Dermis microvascular lymphatic vessel endothelial cell (primary cell): ENCODE measurements around the gene PRSS58. TPM values are rescaled to one million over a fixed set of nuclear protein-coding genes. Genes with fewer than 3 reads are reported as not detected.

ENCODE experiments used
- DNase-seq, 2 donors: peaks; one replicate each; pipeline versions ENCODE4 v3.0.0 to v3.0.0-alpha.2; 2010; ENCODE audit warnings: low read depth in 2 of 2
- total RNA-seq: library from RNA; depleted of rRNA; stranded (reverse); fragments of >200 nt; gene quantifications from 2 replicates; pipeline ENCODE4 v1.2.1, GENCODE V29; 2014

The PRSS58 gene, protein sequence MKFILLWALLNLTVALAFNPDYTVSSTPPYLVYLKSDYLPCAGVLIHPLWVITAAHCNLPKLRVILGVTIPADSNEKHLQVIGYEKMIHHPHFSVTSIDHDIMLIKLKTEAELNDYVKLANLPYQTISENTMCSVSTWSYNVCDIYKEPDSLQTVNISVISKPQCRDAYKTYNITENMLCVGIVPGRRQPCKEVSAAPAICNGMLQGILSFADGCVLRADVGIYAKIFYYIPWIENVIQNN
- total RNA-seq = not detected in 2 replicates

DNA sequence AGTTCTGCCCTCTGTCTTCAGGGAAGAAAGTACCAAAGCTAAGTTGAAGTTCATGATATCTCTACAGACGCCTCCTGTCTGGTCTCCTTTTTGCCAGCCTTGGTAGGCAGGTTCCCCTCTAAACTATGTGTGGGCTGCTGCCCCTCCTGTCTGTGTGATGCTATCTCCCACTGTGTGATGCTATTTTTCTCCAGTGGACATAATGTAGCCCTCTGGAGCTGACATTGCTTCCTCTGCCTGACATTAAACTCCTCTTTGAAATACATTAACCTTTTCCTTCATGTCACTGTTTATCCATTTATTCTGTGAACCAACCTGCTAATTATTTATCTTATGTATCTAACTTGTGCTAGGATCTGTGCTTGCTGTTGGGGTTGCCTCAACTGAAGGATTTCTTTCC, at the start of gene PRSS58:
PRSS58 (minus strand) TSS at position 101 of the 400 bp plus-strand sequence. CDS start 351 bp downstream, outside the sequence.
- DNase-seq = no peak

DNA sequence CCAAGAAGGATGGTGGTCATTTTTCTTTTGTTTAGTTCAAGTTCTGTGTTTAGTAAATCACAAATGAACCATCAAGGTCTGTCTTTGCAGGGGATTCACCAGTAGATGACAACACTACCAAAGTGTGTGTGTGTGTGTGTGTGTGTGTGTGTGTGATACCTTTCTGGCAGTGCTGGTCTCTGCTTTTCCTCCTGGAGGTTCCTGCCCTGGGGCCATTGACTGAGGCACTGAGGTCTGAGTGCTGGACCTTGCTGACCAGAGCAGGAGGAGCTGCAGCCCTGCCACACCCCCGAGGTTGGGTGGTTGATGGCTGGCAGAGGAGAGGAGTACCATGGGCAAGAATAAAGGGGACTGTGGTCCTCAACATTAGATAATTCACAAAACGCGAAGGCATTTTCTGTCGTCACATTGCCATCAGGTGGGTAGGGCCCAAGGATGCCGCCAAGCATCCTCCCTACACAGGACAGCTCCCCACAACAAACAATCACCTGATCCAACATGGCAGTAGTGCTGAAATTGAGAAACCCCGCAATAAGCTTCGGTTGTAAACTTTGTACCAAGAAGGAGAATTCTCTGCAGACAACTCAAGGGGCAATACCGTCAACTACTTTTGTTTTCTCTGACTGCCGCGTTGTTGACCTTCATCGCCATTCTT, 49.5 kb upstream of the PRSS58 start:
- DNase-seq = no peak

DNA sequence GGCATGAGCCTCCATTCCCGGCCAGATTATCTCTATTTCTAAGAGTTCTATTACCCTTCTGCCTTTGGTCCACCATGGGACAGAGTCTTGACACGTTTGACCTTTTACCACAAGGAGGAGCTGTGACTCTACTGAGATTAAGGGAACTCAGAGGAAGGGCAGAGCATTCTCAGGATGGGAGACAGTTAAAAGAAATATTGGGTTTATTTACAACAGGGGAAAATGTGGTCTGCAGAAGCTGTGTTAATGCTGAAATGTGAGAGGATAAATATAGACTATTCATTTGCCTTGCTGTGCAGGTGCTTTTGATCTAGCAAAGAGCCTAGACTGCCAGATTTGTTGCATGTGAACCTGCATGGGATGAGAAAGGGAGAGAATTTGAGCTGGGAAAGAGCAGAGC, 45.8 kb upstream of the PRSS58 start:
- DNase-seq = no peak

DNA sequence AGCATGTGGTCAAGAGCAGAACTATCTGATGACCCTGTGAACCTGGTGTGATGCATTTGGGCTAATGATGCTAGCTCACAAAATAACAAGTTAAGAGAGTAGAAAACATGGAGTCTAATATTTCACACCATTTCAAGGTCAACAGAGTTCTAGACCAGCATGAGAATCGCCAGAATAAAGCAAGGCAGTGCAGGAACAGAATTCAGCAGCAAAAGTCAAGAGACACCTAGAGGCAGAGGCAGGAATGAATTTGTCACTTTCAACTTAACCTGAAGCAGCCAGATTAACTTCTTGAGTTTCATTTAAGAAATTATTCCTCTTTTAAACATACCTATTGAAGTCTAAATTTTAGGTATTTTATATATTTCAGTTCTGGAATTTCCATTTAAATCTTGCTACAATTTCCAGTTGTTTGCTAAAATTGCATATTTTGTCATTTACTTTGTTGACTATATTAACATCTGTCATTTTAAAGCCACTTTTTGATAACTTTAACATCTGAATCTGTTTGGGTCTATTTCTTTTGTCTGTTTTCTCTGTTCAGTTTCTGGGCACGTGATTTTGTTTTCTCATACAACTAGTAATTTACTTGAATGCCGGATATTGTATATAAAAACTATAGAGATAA, 44.2 kb upstream of the PRSS58 start:
- DNase-seq = no peak

DNA sequence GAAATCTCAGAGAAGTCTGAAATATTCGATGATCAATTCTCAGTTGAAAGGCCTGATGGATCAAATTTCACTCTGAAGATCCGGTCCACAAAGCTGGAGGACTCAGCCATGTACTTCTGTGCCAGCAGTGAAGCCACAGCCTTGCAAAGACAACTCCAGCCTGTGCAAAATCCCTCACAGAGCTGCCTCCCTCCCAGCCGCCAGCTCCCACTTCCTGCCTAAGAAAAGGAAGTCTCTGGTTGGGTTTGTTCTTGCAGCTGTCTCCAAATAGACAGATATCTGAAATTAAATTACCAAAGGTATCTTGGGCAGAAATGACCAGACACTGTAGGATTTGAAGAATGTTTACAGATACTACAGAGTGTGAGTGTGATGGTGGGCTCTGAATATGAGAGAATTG, 43.4 kb upstream of the PRSS58 start:
- DNase-seq = no peak

DNA sequence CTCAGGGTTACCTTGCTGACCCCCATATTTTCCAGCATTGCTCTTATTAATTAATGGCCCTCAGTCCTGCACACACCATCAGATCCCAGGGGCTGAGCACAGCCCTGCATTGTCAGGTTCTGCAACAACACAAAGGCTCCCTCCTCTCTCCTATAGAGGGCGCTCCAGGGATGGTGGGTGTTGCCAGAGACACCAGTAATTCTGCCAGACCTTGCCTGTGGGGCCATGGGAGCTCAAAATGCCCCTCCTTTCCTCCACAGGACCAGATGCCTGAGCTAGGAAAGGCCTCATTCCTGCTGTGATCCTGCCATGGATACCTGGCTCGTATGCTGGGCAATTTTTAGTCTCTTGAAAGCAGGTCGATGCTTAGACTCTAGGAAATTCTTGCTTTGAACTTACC, 42.8 kb upstream of the PRSS58 start:
- no peak for DNase-seq

DNA sequence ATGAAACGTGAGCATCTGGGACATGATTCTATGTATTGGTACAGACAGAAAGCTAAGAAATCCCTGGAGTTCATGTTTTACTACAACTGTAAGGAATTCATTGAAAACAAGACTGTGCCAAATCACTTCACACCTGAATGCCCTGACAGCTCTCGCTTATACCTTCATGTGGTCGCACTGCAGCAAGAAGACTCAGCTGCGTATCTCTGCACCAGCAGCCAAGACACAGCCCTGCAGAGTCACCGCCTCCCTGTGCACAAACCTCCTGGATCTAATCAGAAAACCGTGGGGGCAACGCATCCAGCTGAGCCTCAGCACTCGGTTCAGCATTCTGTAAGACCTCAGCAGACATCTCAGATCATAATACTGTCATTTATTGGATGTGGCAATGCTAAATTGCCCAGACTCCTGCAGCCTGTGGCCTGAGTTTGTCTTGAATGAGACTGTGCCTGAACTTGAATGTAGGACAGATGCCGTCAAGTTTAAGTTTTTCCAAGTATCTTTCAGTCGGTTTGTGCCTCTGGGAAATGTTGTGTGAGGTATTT, 41.5 kb upstream of the PRSS58 start:
- DNase-seq = no peak

DNA sequence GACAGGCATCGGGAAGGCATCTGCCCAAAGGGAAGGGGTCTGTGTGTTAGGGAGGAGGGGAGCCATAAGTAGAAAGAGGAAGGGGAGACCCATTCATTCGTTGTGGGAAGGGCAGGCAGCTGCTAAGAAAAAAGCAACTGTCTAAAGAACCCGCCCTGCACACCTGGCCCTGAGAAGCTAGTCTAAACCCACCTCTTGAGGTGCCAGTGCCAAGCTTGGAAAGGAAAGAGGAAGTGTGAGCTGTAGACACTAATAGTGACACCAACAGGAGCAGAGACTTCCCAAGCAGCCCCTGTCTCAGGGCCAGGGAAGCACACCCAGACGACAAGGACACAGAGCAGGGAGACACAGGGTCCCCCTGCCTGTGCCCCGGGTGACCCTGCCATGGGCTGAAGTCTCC, 40.8 kb upstream of the PRSS58 start:
- no peak for DNase-seq

DNA sequence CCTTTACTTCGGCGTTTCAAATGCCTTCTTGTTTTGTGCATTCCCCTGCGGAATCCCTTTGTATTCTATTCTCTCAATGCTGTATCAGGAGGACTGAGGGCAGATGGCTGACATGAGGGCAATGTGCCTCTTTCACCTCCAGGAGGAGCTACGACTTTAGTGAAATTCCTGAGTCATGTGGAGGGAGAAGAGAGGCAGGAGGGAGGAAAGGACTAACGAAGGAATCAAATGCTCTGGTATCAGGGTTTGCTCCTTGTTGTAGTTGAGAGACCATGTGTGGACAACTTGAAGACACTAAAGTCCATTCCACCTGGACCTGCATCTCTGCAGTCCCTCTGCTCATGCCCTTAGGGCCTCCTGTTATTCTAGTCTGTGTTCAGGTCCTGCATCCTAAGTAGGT, 40.2 kb upstream of the PRSS58 start:
- no peak for DNase-seq

DNA sequence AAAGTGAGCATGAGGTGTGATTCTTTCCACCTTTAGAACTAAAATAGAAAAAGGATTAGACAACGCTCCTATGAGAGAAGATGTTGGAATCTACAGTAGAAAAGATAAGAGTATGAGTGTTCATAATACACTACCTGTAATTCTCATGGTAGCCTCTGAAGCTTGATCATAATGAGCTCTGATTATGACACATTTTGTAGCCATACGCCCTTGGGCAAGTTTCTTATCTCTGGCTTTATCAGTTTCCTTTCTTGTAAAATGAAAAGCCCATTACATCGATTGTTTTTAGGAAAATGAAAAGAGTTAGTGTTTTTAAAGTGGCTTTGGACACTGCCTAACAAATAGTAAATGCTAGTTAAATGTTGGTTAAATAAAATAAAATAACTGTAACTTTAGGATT, 22.4 kb upstream of the PRSS58 start:
- DNase-seq = no peak

DNA sequence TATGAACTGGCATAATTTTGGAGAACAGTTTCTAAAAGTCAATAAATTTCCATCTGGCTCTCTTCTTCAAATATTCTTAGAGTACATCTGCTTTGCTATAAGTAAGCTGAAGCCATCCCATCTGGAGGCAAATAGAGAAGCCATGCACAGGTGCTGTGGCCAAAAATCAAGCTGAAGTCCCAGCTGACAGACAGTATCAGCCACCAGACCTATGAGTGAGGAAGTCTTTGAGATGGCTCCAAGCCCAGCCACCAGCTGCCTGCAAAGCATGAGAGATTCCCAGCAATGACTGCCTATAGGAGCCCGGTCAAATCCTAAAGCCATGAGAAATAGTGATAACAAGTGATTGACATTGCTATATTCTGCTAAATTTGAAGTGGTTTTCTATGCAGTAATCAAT, 21.7 kb upstream of the PRSS58 start:
- no peak for DNase-seq

DNA sequence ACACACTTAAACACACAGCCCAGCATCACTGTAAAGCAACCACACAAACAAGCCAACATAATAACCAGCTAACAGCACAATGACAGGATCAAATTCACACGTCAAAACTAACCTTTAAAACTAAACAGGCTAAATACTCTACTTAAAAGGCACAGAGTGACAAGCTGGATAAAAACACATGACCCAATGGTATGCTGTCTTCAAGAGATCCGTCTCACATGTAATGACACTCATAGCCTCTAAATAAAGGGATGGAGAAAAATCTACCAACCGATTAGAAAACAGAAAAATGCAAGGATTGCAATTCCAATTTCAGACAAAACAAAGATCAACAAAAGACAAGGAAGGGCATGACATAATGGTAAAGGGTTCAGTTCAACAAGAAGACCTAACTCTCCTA, 17.2 kb upstream of the PRSS58 start:
- DNase-seq = no peak

DNA sequence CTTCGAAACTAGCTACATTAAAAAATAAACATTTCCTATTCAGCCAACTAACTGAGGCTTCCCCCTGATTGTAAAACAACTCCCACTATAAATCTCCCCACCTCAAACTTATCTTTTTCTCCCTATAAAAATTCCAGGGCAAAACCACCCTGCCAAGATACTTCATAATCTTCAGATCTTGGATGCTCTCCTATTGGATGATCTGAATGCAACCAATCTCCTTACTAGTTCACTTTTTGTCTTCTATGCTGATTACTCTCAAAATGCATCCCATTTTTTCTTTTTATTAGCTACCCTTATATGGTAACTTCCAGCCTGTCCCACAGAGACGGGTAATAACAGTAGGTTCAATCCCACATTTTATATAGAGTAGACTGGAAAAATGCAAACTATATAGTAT, 15.0 kb upstream of the PRSS58 start:
- no peak for DNase-seq

DNA sequence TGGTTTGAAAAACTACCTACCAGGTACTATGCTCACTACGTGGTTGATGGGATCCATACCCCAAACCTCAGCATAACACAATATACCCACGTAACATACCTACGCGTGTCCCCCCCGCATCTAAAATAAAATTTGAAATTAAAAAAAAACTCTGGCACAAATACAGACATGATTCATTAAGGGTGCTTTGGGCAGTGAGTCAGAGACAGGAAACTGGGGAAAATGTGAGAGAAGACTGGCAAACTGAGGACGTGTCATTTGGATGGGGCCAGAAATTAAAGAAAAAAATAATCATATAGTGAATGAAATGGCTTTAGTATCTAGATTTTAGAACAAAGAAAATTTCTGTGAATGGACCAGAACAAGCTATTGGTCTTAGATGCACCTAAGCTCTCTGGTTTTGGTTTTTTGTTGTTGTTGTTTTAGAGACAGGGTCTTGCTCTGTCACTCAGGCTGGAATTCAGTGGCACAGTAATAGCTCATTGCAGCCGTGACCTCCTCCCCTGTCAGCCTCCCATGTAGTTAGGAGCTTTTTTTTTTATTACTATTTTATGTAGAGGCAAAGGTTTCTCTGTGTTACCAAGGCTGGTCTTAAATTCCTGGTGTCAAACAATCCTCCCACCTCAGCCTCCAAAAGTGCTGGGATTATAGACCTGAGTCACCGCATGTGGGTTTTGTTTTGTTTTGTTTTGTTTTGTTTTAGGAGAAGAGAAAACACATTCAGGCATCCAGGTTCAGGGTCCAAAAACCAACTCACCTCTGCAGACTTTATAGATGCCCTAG, 5.9 kb upstream of the PRSS58 start:
- DNase-seq = no peak

DNA sequence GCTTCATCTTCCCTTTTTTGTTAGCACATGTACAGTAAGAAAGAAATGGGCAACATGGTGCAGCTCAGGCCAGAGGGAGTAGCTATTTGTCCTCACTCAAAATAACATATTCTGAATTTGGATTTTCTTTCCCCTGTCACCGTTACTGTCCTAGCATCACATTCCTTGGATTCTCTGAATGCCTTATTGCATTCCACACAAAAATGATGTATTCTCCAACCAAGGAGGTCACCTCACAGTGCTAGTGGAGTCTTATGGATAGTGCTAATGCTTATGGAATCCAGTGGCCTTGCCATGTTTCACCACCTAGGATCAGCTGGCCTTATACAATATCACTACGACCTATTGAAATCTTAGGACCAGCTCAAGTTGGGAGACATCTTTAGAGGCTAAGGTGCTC, 7.2 kb downstream of the PRSS58 start:
- DNase-seq = no peak

DNA sequence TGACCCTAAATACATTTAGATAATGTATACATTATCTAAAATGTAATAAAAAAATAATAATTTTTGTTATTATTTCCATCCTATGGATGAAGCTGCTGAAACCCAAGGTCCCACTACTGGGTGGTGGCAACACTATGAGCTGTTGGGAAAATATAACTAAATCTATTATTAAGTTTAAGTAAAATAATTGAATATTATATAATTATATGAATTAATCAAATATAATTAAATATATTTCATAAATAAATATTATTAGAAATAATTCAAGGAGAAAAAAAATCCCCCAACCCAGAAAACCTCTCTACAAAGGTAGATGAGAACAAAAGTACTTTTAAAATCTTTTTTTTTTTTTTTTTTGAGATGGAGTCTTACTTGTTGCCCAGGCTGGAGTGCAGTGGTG, 7.9 kb downstream of the PRSS58 start:
- DNase-seq = no peak

DNA sequence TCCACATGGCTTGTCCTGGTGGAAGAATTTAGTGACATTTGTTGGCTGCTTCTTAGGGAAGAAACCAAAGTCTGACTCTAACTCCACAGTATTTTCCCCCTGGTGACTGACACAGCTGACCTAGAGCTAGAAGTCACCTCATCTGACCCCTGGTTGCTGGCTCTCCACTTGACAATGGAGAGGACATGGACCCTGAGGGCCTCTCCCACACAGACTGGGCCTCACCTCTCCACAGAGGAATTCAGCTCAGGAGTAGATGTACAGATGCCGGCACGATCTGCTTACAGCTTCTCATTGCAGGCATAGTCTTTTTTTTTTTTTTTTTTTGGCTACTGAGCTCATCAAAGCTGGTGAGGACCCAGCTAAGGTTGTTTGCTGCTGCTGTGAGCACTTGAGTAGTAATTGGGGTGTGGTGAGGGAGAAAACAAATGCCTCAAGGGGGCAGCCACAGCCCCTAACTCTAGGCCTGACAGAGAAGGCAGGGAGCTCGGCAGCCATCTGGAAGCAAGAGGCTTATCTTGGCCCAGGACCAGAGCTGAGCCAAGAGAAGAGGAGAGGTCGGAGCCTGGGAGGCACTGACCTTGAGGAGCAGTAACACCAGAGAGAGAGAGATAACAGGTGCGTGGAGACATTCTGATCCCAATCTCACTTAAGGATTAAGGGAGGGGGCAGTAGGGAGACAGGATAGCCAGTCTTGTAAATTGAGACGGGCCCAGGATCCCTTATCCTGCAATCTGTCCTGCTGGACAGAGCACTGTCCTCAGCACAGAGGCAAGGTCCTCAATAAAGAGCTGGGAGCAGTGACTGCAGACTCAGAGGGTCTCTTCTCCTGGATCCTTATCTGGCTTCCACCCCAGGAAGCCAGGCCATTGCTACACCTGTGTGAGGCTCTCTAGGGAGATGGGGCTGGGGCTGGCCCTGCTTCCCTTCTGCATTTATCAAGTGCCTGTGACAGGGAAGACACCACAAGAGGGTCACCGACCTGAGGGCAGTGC, 9.4 kb downstream of the PRSS58 start:
- DNase-seq = no peak

DNA sequence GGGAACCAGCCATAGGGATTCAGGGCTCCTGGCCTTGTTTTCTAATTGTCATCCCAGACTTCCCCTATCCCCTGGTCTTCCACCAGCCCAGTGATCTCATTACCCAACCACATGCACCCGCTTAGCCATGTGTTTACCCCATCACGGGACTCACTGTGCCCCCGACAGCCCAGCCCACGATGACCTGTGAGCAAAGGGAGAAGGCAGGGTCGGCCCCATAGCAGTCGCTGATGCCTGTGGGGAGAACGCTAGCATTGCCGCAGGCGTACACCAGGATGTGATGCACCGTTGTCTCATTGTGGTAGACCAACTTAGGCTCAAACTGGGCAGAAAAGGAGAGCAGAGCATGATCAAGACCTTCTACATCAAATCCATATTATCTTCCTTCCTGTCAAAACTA, 14.0 kb downstream of the PRSS58 start:
- DNase-seq = no peak

DNA sequence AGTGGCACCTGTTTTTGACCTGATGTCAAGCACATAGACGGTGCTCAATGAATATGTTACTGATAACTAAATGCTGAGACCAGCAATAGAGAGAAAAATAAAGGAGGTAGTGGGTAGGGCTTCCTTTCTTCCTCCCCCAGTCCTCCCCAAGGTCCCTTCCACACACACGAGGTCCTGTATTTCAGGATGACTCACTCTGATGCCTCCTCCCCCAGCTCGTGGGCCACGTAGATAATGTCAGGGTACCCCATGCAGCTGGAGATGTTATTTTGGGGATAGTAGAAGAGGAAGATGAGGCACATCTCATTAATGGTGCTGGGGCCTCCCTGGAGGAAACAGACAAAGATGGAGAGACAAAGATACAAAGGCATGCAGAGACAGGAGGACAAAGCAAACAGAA, 17.3 kb downstream of the PRSS58 start:
- no peak for DNase-seq

DNA sequence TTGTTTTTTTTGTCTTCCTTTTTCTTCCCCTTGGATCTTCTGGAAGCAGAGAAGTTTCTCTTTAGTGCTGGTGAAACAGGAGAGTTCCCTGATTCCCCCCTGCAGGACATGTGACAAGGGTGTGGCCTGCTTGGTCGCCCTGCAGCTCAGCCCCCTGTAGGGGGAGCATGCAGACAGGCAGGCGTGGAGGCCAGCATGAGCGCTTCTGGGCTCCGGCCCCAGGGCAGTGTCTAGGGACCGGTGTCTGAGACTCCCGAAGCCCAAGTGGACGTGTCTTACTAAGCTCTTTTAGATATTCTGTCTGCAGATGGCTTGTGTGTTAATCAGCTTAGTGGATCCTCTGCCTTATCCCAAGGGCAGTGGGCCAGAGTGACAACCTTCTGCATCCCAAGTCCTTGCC, 26.1 kb downstream of the PRSS58 start:
- DNase-seq = no peak
